ENCODE measurements around the gene SLC38A11.

SLC38A11 gene

DNA sequence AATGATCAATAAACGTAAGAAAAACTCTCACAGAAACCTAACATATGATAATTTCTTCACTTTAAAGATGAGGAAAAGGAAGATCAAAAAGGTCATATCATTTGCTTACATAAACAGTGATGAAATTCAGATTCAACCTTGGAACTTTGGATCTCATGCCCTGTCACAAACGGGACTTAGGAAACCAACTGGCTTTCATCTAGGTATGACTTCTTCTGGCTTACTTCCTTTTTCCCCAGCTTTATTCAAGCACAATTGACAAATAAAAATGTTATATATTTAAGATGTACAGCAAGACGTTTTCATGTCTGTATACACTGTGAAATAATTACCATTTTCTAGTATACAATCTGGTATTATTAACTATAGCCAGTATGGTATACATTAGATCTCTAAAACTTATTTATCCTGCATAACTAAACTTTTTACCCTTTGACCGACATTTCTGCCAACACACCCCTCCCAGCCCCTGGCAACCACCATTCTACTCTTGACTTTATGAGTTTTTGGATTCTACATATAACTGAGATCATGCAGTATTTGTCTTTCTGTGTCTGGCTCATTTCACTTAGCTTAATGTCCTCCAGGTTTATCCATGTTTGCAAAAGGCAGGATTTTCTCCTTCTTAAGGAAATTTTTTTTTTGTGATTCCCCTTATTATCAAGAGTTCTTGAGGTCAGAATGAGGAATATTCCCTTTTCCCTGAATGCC is 67.7 kb downstream of the SLC38A11 start:
- ChIA-PET CTCF (interaction anchor here (0.6 kb wide), 2 partner anchors 9 to 72 kb away, joined by 3 to 4 read pairs; no protein-coding TSS in a partner anchor), POLR2A (no interaction called here)
- H3K4me3 ChIP-seq (ENCODE audit: low read depth, low read length) = no peak overlapping the region
- no peak overlapping the region for H3K27ac ChIP-seq (ENCODE audit: extremely low read depth, low read depth, low read length)
- no peaks in the 10 kb centered on the region for H3K9me3 ChIP-seq (ENCODE audit: control insufficient read depth, insufficient read depth, low read depth, low read length)
- 0 out of 2 replicates have a peak, but pooled peaks cover 3% of the 10 kb centered on the region for H3K4me1 ChIP-seq (ENCODE audit: control insufficient read depth, insufficient read depth, low read length)
- TF ChIP-seq ZNF239 (tag by site-specific recombination; IDR thresholded peaks at IDR 0.05) (no peak), GFI1B (tag by site-specific recombination; IDR thresholded peaks at IDR 0.05) (no peak)
- TF ChIP-seq, protein P1, sequence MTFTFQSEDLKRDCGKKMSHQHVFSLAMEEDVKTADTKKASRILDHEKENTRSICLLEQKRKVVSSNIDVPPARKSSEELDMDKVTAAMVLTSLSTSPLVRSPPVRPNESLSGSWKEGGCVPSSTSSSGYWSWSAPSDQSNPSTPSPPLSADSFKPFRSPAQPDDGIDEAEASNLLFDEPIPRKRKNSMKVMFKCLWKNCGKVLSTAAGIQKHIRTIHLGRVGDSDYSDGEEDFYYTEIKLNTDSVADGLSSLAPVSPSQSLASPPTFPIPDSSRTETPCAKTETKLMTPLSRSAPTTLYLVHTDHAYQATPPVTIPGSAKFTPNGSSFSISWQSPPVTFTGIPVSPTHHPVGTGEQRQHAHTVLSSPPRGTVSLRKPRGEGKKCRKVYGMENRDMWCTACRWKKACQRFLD (tag by site-specific recombination; IDR thresholded peaks at IDR 0.05) = no peak
- H3K36me3 ChIP-seq (ENCODE audit: control insufficient read depth in 2 of 2, insufficient read depth in 1 of 2, low read length in 2 of 2) = no peaks in the 10 kb centered on the region

DNA sequence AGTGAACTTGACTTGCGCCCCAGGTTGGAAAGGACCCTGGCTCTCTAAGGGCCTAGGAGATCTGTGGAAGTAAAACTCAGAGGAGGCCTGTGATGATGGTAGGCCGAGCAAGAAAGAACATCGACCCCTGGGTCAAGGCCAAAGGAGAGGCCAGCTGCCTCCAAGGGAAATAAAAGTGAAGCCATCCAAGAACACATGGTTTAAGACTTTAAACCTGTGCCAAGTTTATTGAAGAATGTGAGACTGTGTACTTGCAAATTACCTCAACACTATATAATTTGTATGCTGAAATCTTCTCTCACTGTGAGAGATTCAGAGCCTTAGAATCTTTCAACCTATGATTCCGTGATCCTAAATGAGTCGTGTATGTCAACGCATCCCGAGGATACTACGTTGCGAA is 73.0 kb downstream of the SLC38A11 start:
- H3K4me1 ChIP-seq (ENCODE audit: control insufficient read depth, insufficient read depth, low read length) = no peaks in the 10 kb centered on the region
- no peak overlapping the region for H3K27ac ChIP-seq (ENCODE audit: extremely low read depth, low read depth, low read length)
- no peak overlapping the region for H3K4me3 ChIP-seq (ENCODE audit: low read depth, low read length)
- no peaks in the 10 kb centered on the region for H3K9me3 ChIP-seq (ENCODE audit: control insufficient read depth, insufficient read depth, low read depth, low read length)
- POLR2A ChIA-PET = no interaction called here
- no peaks in the 10 kb centered on the region for H3K36me3 ChIP-seq (ENCODE audit: control insufficient read depth in 2 of 2, insufficient read depth in 1 of 2, low read length in 2 of 2)
- CTCF ChIA-PET = interaction anchor here (0.6 kb wide), 2 partner anchors 67 to 122 kb away, joined by 3 read pairs; no protein-coding TSS in a partner anchor
- TF ChIP-seq ZNF629 (tag by site-specific recombination; IDR thresholded peaks at IDR 0.05) (no peak), KLF9 (tag by site-specific recombination; IDR thresholded peaks at IDR 0.05; ENCODE audit: low read depth) (no peak), ZNF501 (tag by site-specific recombination; IDR thresholded peaks at IDR 0.05) (no peak), GLIS2 (tag by site-specific recombination; IDR thresholded peaks at IDR 0.05) (no peak), ZNF843 (tag by site-specific recombination; IDR thresholded peaks at IDR 0.05) (no peak), ZNF391 (tag by site-specific recombination; IDR thresholded peaks at IDR 0.05; ENCODE audit: borderline replicate concordance, low read depth) (no peak), KLF10 (tag by site-specific recombination; IDR thresholded peaks at IDR 0.05) (no peak), ZNF2 (tag by site-specific recombination; IDR thresholded peaks at IDR 0.05) (no peak), ZNF155 (tag by site-specific recombination; IDR thresholded peaks at IDR 0.05) (no peak), GFI1B (tag by site-specific recombination; IDR thresholded peaks at IDR 0.05) (no peak), ZNF174 (tag by site-specific recombination; IDR thresholded peaks at IDR 0.05) (no peak), ZNF621 (tag by site-specific recombination; IDR thresholded peaks at IDR 0.05) (no peak), TRIM28 (IDR thresholded peaks at IDR 0.05; ENCODE audit: borderline replicate concordance, low read length) (no peak), ZNF23 (tag by site-specific recombination; IDR thresholded peaks at IDR 0.05; ENCODE audit: borderline replicate concordance) (no peak), REPIN1 (tag by site-specific recombination; IDR thresholded peaks at IDR 0.05; ENCODE audit: low read depth) (no peak)
- TF ChIP-seq, protein P2, sequence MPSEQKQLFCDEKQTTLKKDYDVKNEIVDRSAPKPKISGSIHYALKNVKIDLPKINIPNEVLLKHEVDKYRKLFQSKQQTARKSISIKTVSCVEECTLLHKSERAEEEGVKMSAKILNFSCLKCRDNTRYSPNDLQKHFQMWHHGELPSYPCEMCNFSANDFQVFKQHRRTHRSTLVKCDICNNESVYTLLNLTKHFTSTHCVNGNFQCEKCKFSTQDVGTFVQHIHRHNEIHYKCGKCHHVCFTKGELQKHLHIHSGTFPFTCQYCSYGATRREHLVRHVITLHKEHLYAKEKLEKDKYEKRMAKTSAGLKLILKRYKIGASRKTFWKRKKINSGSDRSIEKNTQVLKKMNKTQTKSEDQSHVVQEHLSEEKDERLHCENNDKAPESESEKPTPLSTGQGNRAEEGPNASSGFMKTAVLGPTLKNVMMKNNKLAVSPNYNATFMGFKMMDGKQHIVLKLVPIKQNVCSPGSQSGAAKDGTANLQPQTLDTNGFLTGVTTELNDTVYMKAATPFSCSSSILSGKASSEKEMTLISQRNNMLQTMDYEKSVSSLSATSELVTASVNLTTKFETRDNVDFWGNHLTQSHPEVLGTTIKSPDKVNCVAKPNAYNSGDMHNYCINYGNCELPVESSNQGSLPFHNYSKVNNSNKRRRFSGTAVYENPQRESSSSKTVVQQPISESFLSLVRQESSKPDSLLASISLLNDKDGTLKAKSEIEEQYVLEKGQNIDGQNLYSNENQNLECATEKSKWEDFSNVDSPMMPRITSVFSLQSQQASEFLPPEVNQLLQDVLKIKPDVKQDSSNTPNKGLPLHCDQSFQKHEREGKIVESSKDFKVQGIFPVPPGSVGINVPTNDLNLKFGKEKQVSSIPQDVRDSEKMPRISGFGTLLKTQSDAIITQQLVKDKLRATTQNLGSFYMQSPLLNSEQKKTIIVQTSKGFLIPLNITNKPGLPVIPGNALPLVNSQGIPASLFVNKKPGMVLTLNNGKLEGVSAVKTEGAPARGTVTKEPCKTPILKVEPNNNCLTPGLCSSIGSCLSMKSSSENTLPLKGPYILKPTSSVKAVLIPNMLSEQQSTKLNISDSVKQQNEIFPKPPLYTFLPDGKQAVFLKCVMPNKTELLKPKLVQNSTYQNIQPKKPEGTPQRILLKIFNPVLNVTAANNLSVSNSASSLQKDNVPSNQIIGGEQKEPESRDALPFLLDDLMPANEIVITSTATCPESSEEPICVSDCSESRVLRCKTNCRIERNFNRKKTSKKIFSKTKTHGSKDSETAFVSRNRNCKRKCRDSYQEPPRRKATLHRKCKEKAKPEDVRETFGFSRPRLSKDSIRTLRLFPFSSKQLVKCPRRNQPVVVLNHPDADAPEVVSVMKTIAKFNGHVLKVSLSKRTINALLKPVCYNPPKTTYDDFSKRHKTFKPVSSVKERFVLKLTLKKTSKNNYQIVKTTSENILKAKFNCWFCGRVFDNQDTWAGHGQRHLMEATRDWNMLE (tag by site-specific recombination; conservative IDR thresholded peaks at IDR 0.05; ENCODE audit: low read depth) = no peak
